Astrocyte (in vitro differentiated cells and primary cell): Measurements from ENCODE around the gene SLAMF6.

Experiments
- EZH2 ChIP-seq: IDR thresholded peaks from 2 replicates; pipeline ENCODE4 v1.6.1; 2012; ENCODE audit warnings: mild to moderate bottlenecking, low read length, inconsistent platforms; ENCODE audit not compliant: insufficient read depth
- TF ChIP-seq, protein P1 (sequence below): IDR thresholded peaks from 2 replicates; pipeline ENCODE4 v1.5.1; 2011; ENCODE audit warnings: low read depth, mild to moderate bottlenecking, inconsistent platforms, low read length, moderate library complexity; ENCODE audit not compliant: insufficient read depth

DNA sequence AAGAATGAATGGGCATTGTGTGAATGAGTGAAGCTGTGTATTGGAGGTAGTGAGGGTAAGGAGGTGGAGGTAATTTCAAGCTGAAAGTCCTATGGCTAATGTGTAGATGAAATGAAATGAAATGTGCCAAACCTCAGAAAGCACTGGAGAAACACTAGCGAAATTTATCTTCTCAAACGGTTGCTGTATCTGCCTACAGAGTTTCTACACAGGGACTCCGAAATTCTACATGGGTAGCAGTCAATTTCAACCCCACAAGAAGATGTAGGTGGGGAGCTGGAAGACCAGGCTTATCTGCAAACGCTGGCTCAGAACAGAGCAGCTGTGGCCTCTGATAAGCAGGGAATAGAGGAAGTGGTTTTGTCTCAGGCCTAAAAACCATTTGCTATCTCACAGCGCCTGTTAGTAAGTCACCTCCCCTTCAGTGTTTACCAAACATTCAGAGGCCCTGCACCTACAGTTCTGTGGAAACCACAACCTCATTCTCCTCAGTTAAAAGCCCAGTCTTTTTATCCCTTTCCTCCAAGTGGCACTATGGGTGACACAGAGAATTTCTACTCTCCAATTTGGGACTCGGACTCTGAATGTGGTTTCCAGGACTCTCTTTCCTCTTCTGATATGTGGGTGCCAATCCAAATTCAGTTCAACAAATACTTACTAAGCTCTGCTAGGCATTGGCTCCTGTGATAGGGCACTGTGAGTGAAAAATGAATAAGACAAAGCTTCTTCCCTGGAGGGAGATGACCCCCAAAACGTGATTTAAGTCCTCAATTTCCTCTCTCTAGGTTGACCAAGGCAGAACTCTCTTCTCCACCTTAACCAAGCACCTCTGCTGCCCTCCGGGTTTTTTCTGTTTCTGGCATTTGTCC is 17.2 kb upstream of the SLAMF6 start:
- TF ChIP-seq, protein P1, sequence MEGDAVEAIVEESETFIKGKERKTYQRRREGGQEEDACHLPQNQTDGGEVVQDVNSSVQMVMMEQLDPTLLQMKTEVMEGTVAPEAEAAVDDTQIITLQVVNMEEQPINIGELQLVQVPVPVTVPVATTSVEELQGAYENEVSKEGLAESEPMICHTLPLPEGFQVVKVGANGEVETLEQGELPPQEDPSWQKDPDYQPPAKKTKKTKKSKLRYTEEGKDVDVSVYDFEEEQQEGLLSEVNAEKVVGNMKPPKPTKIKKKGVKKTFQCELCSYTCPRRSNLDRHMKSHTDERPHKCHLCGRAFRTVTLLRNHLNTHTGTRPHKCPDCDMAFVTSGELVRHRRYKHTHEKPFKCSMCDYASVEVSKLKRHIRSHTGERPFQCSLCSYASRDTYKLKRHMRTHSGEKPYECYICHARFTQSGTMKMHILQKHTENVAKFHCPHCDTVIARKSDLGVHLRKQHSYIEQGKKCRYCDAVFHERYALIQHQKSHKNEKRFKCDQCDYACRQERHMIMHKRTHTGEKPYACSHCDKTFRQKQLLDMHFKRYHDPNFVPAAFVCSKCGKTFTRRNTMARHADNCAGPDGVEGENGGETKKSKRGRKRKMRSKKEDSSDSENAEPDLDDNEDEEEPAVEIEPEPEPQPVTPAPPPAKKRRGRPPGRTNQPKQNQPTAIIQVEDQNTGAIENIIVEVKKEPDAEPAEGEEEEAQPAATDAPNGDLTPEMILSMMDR = no peak
- no peak for TF ChIP-seq EZH2
